Activated CD8-positive, alpha-beta memory T cell treated with anti-CD3 and anti-CD28 coated beads, Interleukin-2, amount 50 U/mL, for 4 hours (primary cell): ENCODE data around the gene PI4KB.
A peak's percentile ranks its signal among the peaks of the same experiment; 100 is the strongest.
"Not testable (repeated sequence)": the region's sequence is repeated elsewhere in the genome, so short reads cannot be mapped to it uniquely, and the experiment has no call there.

Experiments
- DNase-seq: peaks from one replicate; pipeline ENCODE4 v3.0.0-alpha.2; 2020

The PI4KB gene

DNA sequence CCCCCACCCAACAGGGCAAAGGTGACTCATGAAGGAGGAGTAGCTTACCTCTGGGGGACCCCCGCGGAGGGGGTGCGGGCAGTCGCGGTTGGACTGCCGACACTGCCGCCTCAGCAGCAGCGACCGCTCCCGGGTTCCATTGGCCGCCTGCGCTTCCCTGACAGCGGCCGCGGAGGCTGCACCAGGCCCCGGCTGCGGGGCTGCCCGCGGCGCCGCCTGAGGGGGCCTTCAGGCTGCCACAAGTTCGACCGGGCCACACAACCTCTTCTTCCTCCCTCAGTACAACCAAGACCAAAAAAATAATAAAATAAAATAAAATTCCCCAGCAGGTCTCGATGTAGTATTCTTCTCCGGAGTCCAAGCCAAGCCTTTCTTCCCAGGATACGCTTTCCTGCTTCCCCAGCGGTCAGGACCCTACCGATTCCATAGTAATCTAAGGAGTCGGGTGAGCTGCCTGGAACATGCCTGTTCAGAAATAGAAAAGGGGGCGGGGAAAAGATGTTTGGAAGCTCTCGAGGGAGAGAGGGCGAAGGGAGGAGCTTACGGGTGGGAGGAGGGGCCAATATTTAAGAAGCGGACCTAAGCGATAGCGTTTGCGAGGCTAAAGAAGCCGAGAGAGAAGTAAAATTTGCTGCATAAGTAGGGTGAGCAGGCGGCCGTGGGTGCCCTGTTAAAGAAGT, at the start of gene PI4KB:
TSS of gene PI4KB (minus strand) at position 194 of the 680 bp plus-strand sequence. CDS start 10,935 bp downstream, outside the sequence.
- DNase-seq, result peak; percentile 82

DNA sequence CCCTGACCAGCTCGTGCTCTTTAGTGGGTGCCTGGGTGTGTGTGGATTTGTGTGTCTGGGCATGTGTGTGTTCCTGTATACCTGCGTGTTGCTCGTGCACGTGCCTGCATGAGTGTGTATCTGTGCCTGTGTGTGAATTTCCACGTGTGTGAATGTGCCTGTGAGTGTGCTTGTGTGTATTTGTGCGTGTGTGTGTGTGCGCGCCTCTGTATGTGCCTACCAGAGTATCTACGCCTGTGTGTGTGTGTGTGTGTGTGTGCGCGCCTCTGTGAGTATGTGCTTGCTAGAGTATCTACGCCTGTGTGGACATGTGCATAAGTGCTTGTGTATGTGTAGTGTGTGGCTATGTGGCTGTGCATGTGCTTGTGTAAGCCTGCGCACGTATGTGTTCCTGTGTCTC, 46.0 kb upstream of the PI4KB start:
- DNase-seq, result no peak

DNA sequence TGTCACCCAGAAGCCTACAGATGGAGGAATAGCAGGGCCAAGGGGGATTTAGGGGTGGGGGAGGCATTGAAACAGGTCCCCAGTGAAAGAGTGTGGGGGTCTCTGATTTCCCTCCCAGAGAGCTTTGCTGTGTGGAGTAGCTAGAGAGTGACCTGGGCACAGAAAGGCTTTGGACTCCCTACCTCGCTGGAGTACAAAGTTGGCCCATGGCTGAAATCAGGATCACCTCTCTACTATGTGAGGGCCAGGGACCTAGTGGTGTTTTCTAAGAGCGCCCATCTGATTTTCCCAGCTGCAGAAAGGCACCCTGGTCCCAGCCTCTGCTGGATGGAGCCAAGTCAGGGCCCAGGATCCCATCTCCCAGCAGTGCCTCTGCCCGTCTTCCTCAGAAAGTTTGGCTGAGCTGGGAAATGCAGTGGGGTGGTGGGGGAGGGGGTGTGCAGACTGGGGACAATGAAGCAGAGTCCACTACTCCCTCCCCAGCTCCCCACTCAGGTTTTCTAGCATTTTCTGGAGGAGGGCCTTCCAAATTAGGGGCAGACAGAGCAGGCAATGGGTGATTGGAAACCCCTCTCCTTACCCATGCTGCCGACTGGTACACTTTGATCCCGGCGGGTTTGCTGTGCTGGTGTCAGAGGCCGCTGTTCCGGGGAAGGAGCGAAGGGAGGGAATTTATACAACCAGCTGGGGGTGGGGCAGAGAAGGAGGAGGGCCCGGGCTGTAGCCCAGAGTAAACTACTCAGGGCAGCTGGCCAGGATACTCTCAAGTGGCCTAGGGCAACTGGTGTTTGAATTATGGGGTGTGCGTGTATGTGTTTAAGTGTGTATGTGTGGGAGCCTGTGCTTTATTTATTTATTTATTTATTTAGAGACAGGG, 45.1 kb upstream of the PI4KB start, which contains the start of gene SELENBP1:
TSS of gene SELENBP1 (minus strand) at position 648 of the 877 bp plus-strand sequence. CDS start at position 584, 64 bp downstream.
- DNase-seq, result no peak

DNA sequence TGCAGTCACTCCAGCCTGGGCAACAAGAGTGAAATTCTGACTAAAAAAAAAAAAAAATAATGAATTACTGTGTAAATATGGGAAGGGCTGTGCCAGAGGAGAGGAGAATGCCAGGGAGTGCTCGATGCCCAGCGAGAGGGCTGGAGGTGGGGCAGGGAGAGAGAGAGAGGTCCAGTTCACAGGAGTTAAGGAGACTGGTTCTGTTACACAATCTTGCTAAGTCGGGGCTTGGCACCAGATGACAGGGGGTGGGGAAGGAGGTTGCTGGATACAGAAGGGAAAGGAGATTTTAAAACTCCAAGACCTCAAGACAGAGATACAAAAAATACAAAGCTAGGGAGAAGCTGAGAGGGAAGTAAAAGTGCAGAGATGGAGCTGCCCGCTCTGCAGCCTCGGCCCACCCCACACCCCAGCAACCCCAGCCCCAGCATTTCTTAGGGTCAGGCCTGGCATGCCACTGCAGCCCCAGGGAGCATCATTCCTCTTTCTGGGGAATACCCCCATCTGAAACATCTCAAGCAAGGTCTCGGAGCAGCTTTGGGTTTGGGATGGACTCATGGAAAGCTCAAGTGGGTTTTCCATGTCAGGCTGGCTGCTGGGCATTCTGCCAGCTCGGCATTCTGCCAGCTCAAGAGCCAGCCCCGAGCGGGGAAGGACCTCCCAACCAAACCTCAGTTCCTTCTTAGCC, 44.3 kb upstream of the PI4KB start:
- no peak for DNase-seq

DNA sequence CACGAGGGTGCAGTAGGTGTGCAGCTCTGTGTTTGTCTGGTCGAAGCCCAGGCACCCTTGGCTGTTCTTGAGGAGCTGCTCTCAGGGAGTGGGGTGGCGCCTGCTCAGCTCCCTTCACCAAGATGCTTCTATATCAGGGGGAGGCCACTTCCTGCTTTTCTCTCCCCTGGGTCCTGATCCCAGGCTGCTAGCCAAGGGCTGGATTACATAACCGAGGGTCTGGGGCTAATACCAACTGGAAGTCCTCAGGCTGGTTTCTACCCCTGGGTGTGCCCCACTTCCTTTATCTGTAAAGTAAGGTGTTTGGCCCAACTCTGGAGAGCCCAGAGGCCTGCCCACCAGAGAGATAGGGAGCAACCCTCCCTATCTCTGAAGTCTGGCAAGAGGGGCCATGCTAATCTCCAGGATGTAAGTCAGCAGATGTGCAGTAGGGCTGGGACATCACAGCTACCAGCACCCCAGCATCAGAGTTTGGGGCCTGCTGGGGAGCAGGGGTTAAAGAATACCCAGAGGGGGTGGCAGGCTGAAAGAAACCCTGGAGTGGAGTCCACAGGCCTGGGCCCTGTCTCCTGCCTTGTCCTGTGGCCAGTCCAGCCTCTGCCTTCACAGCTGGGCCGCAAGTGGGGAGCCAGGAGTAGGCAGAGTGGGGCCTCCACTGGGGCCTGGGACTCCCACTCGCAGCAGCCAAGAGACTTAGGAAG, 43.1 kb upstream of the PI4KB start:
- DNase-seq, result no peak

DNA sequence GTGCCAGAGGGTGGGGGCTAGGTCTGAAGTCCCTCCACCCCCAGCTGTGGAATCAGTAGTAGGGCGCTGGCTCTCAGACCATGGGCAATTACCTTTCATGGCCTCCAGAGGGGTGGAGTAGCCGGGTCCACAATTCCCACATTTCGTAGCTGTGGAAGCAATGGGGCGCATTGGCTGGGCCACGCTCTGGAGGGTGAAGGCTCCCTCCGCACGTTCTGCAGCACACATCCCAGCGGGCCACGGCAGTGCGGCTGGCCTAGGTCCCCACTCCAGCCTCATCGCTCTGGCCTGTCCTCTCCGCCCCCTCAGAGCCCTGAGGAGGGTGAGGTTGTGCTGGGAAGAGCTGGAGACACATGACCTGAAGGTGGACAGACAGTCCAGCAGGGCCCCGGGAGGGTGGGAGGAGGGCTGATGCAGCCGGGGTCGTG, 42.4 kb upstream of the PI4KB start:
- DNase-seq, result no peak

DNA sequence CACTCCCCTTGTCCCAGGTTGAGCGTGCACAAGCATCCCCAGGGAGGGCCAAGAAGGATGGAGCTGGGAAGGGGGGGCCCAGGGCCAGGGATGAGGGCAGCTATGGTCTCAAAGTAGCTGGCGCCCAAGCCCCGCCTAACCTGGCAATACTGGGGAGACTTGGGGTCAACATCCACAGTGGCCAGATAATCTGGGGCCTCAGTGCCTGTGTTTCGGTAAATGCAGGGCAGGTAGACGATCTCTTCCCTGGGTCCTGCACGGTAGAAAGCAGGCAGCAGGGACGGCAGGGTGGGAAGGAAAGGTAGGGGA, 42.0 kb upstream of the PI4KB start:
- DNase-seq, result no peak

DNA sequence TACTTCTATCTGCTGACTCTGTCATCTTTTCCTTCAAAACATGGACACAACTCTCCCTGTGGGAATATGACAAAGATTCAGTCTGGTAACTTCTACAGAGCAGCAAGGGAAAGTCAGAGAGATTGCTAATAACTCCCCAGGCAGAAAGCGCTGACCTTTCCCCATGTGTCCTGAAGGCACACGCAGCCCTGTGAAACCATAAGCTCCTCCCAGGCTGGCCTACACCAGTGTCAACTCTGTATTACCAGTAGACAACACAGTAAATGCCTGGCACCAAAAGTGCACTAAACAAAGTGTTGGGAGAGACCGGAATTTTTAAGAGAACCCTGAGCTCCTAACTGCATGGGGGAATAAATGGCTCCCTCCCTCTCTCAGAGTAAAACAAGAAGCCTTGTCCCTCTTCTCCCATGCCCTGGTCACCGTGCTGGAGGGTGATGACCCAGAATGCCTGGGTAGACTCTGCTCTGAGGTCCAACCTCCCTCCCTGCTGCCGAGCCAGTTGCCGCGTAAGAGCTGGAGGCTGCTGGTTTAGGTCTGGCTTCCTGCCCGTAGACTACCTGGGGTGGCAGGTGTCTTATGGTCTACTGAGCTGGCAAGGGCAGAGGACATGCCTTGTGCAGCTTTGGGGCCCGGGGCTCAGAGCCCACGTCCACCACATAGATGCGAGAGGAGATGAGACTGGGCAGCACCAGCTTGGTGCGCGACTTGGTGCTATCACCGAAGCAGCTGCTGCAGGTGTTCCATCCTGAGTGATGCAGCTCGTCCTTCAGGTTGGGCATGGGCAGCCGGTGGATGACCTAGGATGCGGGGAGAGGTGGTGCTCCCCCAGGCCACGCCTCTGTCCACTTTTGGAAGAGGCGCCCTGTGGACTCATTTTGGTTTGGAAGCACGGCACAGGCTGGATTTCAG, 41.4 kb upstream of the PI4KB start:
- no peak for DNase-seq

DNA sequence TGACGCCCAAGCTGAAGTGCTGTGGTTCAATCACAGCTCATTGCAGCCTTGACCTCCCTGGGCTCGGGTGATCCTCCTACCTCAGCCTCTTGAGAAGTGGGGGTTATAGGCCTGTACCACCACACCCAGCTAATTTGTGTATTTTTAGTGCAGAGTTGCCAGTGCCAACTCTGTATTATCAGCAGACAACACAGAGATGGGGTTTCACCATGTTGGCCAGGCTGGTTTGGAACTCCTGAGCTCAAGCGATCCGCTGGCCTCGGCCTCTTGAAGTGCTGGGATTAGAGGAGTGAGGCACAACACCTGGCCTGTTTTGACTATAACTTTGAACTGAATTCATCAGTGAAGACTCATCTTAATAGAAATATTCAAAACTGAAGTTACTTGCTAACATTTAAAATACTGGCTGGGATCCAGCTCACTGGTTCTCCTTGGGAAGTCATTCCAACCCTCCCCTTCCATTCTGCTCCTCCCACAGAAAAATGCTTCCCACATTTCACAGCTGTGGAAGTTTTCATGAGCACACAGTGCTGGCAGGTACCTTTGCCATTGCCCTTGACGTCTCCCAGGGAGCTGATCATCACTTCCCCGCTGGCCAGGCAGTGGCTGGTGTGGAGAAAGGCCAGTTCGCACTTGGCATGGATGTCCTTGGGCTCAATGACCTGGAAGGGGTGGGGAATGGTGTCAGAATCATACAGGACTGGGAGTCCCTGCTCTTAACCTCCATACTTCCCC, 40.6 kb upstream of the PI4KB start:
- DNase-seq, result no peak

DNA sequence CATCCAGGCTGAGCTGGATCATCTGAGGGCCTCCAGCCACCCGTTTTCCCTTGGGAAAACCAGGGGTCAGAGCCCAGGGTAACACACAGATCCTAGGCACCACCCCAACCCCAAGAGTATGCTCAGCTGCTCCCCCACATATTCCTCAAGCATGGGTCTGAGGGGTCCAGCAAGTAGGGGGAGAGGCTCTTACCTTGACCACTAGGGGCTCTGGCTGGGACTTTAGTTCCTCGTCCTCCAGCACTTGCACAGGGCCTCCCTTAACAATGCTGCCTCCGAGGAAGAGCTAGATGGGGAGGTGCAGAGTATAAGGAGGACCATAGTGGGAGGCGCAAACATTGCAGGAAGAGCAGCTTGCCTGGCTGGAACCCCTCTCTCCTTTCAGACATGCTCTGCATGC, 37.8 kb upstream of the PI4KB start:
- DNase-seq, result no peak

DNA sequence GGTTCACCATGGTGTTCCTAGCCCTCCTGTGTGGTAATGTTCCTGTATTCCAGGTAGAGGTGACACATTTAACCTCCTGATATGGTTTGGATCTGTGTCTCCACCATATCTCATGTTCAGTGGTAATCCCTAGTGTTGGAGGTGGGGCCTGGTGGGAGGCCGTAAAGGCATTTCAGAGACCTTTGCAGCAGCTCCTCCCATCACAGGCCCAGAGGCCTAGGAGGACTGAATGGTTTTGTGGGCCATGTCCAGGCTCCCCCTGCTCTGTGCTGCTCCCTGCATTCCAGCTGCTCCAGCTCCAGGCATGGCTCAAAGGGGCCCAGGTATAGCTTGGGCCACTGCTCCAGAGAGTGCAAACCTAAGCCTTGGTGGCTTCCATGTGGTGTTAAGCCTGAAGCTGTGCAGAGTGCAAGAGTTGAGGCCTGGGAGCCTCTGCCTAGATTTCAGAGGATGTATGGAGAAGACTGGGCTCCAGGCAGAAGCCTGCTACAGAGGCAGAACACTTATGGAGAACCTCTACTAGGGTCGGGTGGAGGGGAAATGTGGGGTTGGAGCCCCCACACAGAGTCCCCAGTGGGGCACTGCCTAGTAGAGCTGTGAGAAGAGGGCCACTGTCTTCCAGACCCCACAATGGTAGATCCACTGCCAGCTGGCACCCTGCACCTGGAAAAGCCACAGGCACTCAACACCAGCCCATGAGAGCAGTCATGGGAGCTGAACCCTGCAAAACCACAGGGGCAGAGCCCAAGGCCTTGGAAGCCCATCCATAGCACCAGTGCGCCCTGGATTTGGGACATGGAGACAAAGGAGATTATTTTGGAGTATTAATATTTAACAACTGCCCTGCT, 35.3 kb upstream of the PI4KB start:
- DNase-seq, result no peak

DNA sequence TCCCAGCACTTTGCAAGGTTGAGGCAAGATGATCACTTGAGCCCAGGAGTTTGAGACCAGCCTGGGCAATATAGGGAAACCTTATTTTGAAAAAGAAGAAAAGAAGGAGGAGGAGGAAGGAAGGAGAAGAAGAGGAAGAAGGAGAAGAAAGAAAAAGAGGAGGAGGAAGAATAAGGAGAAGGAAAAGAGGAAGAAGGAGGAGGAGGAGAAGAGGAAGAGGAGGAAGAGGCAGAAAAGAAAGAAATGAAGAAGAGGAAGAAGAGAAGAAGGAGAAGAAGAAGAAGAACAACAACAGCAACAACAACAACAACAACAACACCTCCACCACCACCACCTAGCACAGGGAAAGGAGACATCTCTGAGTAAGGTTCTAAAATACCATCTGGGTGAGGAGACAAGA, 34.7 kb upstream of the PI4KB start:
- no peak for DNase-seq

DNA sequence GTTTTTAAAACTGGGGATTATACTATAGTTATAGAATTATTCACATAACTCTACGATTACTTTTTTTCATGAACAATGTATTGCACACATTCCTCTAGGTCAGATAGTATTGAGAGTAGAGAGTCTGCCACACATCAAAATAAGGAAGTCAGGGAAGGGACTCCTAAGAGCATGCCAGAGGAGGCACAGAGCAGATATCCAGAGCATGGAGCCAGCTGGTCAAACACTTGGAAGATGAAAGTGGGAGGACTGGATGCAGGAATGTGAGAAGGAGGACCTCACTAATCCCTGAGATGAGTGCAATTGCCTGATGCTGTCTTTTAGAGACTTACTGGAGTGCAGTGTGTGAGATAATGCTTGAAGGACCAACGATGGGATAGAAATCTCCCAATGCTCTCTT, 29.5 kb upstream of the PI4KB start:
- no peak for DNase-seq

DNA sequence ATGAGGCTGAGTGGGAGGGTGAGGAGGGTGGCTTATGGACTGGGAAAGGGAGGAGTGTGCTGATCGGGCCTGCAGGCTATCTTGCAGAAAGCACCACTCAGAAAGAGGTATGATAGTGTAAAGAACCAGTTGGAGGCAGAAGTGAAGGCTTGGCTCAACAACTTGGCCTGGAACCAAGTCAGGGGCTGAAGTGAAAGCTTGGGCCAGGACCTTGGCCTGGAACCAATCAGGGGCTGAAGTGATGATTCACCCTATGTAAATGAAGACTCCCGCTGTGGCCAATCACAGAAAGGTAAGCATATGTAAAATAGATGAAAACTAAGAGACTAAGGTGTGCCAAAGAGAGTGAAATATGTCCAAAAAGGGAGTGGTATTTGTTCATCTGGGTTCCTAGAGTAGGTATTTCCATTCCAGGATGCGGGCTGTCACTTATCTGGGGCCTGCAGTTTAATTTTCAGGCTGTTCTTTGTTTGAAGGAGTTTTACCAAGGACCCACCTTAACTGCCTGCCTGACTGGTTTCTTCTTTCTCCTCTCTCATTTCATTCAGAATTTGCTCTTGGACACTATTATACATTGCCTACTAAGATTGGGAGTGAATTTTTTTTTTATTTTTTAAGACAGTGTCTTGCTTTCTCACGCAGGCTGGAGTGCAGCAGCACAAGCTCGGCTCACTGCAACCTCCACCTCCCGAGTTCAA, 25.0 kb upstream of the PI4KB start:
- DNase-seq, result no peak

DNA sequence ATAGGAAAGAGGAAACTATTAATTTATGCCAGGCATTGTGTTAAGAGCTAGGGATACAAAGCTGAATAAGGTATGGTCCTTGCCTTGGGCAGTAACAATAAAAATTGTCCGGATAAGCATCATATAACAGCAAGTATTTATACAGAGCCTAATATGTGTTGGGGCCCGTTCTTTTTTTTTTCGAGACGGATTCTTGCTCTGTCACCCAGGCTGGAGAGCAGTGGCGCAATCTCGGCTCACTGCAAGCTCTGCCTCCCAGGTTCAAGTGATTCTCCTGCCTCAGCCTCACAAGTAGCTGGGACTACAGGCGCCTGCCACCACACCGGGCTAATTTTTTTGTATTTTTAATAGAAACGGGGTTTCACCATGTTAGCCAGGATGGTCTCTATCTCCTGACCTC, 23.1 kb upstream of the PI4KB start:
- not testable (repeated sequence) for DNase-seq

DNA sequence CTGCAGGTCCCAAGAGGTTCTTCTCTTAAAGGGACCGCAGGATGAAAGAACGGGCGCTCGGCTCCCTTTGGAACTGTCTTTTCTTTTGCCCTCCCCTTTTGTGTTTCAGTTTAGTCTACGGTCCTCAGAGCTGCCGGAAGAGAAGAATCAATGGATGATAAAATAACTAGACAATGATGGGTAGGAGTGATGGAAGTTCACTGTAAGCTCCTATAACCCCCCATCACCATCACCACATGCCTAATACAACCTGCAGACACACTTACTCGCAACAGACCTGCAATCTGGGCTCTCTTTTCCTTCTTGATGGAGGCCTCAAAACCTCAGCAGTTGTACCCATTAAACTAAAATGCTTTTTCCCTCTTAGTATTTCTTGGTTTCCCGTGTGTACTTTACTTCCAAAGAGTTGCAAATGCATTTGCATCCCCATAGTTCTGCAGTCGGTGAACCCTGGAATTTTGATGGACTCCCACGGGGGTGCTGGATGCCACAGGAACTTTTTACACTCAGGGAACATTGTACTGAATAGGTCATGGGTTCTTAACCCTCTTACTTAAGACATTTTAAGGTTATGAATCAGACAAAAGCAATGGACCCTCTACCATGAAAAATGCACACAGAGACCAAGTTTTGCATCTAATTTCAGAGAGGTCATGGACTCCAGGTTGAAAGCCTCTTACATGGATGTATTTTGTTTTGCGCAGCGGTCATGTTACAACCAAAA, 20.5 kb upstream of the PI4KB start:
- no peak for DNase-seq

DNA sequence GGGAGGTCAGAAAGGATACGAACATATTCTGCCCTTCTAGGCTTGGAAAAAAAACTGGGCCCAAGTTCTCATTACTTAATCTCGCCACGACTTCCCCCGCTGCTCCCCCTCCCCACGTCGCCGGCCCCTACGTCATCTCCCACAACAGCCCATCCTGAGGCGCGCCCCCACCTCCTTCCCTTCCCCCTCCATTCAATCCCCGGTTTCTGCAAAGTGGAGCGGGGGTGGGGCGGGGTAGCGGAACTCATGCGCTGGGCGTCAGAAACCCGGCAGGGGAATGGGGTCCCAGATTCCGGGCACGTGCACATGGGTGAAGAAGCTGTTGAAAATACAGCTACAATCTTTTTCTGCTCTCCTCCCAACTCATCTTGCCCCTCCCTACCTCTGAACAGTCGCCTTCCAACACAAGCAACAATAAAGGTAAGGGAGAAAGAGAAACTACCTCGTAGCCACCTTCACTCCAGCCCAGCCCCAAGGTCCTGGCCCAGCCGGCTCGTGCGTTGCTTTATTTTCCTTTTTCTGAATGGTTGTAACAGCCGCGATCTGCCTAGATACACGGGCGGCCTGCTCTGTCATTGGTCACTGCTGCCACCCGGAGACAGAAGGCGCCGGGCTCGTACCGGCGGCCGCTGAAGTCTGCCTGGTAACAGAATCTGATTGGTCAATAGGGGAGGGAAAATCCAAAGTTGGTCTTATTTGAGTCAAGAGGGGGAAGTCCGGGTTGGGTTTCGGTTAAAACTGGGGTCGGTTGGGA, 19.7 kb upstream of the PI4KB start, which contains the start of gene RFX5:
TSS of gene RFX5 (minus strand) at position 484 of the 754 bp plus-strand sequence. CDS start 932 bp downstream, outside the sequence.
- DNase-seq, result peak; percentile 89
